GM21528 (cell line): ENCODE data around the gene ADGRA1.
"Not testable (repeated sequence)": the region's sequence is repeated elsewhere in the genome, so short reads cannot be mapped to it uniquely, and the experiment has no call there.

Experiments used
- ATAC-seq: cut with Tn5 transposase; IDR thresholded peaks from one replicate; pipeline ENCODE4 v1.9.1; 2021; ENCODE audit warnings: mild to moderate bottlenecking, moderate library complexity; ENCODE audit not compliant: unreplicated experiment, low FRiP score

Gene ADGRA1

GRCh38 chr10:133124357-133125211 is 36.9 kb downstream of the ADGRA1 start:
- no peak for ATAC-seq

DNA sequence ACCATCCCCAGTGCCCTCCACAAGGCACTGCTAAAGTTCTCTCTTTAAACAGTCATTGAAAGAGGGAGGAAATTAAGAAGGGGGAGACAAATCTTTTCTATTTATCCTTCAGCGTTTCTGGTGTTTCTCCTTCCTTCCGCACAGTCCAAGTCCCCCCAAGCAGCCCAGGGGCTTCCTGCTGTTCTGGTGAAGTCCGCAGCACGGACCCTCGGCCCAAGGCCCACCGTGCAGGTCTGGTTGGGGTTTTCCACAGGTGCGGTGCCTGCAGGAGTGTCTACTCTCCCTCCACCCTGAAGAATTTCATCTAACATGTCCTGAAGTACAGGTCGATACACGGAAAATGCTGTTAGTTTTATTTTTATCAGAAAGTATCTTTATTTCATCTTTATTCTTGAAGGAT is 38.2 kb downstream of the ADGRA1 start:
- ATAC-seq, result no peak

- ATAC-seq, result no peak
Measured at GRCh38 chr10:133126431-133127290, 38.9 kb downstream of the ADGRA1 start.

DNA sequence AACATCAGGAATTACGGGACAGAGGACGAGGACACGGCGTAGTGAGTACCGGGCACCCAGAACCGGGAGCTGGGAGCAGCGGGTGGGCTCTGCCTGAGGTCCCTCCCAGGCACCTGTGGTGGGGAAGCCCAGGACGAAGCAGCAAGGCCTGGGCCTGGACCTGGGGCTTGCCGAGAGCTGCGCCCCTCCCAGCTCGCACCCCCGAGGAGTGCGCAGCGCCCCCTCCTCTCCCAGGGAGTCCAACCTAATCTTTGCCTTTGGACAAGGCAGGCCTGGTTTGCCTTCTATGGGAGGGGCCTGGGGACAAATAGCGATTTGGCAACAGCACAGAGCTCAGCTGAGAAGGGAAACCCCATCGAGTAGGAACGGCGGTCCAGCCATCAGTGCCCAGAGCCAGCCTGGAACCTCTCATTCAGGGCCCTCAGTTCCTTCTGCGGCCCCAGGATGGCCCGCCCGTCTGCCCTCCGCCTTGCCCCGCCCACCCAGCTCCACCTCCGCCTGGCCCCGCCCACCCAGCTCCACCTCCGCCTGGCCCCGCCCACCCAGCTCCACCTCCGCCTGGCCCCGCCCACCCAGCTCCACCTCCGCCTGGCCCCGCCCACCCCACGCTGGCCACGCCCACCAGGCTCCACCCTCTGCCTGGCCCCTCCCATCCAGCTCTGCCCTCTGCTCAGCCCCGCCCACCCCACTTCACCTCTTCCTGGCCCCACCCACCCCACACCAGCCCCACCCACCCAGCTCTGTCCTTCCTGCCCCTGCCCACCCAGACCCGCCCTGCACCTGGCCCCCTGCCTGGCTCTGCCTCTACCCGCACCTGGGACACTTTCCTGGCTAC is 39.8 kb downstream of the ADGRA1 start:
- no peak for ATAC-seq

- ATAC-seq, result no peak
Measured at GRCh38 chr10:133128126-133129070, 40.7 kb downstream of the ADGRA1 start.

DNA sequence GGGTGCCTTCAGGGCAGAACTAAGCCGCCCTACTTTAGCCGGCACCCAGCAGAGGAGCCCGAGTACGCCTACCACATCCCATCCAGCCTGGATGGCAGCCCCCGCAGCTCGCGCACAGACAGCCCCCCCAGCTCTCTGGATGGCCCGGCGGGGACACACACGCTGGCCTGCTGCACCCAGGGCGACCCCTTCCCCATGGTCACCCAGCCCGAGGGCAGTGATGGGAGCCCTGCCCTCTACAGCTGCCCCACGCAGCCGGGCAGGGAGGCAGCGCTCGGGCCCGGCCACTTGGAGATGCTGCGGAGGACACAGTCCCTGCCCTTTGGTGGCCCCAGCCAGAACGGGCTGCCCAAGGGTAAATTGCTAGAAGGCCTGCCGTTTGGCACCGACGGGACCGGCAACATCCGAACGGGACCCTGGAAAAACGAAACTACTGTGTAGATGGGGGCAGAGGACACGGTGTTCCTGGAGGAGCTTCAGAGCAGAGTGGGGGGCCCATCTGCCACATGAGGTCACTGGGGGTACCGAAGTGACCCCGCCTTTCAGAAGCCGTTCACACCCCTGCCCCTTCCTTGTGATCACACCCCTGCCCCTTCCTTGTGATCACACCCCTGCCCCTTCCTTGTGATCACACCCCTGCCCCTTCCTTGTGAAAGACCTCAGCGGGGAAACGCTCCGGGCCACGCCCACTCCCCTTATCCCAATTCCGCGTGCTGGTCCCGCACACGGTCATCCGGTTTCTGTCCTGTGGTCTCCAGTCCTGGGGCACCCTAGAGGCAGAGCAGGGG is 41.5 kb downstream of the ADGRA1 start:
- no peak for ATAC-seq

DNA sequence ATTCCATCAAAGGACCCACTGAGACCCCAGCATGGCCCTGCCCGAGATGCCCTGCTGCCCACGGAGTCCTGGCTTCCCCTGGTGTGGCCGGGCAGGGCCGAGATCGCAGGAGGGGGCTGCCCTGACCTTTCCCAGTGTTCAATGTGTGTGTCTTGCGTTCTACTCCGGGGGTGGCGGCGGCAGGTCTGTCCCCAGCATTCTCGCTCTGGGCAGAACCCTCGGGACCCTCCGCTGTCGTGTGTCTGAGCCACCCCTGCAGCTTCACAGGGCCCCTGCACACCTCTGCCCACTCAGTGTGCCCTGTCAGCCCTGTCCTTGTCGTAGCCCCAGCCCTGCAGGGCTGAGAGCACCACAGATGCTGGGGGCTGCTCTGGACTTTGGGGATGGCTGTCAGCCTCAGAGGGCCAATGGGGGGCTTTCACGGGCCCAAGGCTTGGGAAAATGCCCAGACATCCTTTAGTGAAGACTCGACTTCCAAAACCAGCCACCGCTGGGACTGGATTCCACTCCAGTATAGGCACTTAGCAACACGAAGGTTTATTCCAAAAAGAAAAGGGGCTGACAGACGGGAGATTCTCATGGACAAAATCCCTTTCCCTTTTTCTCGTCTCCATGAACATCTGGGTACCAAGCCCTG is 42.3 kb downstream of the ADGRA1 start:
- ATAC-seq, result no peak

DNA sequence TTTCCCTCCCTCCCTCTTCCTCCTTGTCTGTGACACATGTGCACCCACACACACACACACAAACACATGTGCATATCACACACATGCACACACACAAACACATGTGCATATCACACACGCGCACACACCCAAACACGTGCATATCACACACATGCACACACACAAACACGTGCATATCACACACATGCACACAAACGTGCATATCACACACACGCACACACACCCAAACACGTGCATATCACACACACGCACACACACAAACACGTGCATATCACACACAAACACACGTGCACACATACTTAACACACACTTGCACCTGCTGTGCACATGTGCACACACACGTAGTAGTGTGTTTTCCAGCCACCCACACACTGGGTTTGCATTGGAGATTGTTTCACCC is 42.9 kb downstream of the ADGRA1 start:
- no peak for ATAC-seq

- no peak for ATAC-seq
Measured at GRCh38 chr10:133131053-133131452, 43.3 kb downstream of the ADGRA1 start.

GRCh38 chr10:133131734-133132472 is 44.2 kb downstream of the ADGRA1 start:
- ATAC-seq, result no peak

DNA sequence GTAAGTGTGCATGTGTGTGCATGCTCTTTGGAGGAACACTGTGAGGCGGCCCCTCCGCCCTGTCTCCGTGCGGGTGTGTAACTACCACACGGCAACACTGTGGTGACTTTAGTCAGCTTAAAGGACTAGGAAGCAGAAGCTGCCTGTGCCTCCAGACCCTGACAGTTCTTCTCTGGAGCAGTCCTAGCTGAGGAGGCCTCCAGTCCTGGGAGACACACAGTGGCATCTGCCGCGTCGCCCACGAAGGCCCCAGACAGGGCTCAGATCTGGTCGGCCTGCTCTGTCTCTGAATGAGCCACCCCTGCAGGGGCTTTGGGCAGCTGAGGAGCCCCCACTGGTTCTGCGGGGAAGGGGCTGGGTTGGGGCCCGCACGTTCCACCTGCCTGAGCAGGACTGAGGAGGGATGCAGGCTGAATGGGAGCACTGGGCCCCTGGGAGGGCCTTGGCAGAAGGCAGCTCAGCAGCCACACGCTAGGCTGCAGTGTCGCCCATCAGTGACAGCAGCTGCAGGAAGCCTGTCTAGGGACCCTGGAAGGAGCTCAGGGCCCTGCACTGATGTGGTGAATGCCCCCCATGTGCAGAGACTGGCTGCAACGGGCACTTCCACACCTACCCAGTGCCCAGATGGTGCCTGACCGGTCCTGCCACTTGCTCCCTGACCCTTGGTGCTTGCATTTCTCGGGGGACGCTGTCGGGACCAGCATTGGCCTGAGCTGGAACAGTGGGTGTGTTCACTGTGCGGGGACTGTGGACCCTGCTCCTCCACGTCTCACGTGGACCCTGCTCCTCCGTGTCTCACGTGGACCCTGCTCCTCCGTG is 45.0 kb downstream of the ADGRA1 start:
- no peak for ATAC-seq

DNA sequence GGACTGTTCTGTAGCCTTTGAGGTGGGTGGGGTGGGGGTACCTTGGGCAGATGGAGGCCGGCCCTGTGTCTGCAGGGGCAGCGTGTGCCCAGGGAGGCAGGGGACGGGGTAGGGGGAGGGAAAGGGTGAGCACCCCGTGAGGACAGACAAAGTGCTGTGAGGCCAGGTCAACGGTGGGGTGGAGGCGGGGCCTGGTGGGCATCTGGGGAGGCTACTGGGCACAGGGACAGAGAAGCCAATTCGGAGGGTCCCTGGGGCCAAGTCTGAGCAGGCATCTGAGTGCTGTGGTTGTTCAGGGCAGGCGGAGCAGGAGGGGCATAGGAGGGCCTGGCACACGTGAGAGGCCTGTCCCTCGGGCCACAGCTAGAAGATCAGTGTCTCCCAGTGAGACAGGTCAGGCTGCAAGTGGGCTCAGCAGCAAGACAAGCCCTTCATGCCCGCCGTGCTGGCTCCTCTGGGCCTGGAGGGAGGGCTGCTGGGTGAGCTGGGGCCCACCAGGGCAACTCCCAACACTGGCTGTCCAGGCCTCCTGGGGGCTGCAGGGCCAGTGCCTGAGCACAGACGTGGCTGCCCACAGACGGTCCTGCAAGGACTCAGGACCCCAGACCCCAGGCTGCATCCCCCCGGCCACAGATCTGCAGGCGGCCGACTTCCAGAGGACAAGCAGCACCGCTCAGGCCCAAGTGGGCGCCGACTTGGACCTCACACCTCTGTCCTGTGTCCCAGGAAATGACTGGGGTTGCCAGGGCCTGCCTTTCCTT is 45.9 kb downstream of the ADGRA1 start:
- ATAC-seq, result no peak

DNA sequence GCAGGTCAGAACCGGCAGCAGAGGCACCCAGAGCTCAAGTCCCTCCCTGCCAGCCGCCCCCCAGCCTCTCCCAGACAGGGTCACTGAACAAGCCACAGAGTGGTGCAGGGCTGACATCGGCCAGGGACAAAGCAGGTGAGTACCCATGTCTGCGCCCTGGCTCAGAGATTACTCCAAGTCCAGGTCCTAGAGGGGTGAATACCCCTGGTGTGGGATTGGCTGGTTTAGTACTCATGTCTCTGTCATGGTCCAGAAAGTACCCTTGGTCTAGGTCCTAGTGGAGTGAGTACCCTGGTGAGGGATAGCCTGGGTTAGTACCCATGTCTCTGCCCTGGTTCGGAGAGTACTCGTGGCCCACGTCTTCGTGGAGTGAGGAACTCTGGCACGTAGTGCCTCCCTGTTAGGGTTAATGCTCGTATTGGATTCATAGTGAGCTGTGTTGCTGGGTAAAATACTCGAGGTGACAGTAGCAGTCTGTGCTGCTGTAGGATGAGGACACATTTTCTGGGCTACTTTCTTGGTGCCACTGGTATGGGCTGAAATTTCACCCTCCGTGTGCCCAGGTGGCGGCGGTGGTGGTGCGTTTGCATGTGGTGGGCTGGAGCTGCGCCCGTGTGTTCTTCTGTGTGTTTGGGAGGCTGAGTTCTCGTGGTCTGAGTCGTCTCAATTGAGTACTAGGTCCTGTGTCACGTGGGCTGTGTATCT is 46.8 kb downstream of the ADGRA1 start:
- no peak for ATAC-seq

GRCh38 chr10:133135116-133135465 is 47.4 kb downstream of the ADGRA1 start:
- no peak for ATAC-seq

DNA sequence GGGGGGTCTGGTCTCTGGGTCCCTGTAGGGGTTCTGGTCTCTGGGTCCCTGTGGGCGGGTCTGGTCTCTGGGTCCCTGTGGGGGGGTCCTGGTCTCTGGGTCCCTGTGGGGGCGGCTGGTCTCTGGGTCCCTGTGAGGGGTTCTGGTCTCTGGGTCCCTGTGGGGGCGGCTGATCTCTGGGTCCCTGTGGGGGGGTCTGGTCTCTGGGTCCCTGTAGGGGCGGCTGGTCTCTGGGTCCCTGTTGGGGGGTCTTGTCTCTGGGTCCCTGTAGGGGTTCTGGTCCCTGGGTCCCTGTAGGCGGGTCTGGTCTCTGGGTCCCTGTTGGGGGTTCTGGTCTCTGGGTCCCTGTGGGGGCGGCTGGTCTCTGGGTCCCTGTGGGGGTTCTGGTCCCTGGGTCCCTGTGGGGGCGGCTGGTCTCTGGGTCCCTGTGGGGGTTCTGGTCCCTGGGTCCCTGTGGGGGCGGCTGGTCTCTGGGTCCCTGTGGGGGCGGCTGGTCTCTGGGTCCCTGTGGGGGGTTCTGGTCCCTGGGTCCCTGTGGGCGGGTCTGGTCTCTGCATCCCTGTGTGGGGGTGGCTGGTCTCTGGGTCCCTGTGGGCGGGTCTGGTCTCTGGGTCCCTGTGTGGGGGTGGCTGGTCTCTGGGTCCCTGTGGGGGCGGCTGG is 49.9 kb downstream of the ADGRA1 start:
- not testable (repeated sequence) for ATAC-seq
